Large intestine (tissue), 12 donors: ENCODE measurements around the gene CNGA1. TPM values are rescaled to one million over a fixed set of nuclear protein-coding genes. Genes with fewer than 3 reads are reported as not detected.

Experiments
- DNase-seq, 2 donors: peaks; one replicate each; pipeline versions ENCODE4 v3.0.0 to v3.0.0-alpha.2; 2013
- H3K27ac ChIP-seq: one replicate; pipeline ENCODE4 v1.5.1; 2013; ENCODE audit warnings: low read length
- H3K27me3 ChIP-seq: 2 replicates; pipeline ENCODE4 v1.6.1; 2013; ENCODE audit warnings: low read length; ENCODE audit not compliant: control insufficient read depth, insufficient read depth
- H3K36me3 ChIP-seq: 2 replicates; pipeline ENCODE4 v1.6.1; 2013; ENCODE audit warnings: low read length; ENCODE audit not compliant: control insufficient read depth, insufficient read depth
- H3K4me1 ChIP-seq: one replicate; pipeline ENCODE4 v1.6.1; 2013; ENCODE audit warnings: low read length; ENCODE audit not compliant: control insufficient read depth, insufficient read depth
- H3K4me3 ChIP-seq: one replicate; pipeline ENCODE4 v1.5.1; 2013; ENCODE audit warnings: low read length
- H3K9me3 ChIP-seq: one replicate; pipeline ENCODE4 v1.6.1; 2013; ENCODE audit warnings: mild to moderate bottlenecking, low read depth, low read length, moderate library complexity; ENCODE audit not compliant: control insufficient read depth
- WGBS: methylation state at CpG from one replicate; pipeline ENCODE4 v1.1.5; 2013; ENCODE audit warnings: low lambda C conversion rate; ENCODE audit not compliant: insufficient coverage; 5-methylcytosine and 5-hydroxymethylcytosine counted together
- long read RNA-seq, 11 donors: transcript quantifications; one replicate each; lab custom pipeline, GENCODE V29; 2026
- polyA plus RNA-seq: library from polyadenylated mRNA; unstranded; fragments of 120-200 nt; gene quantifications from one replicate; pipeline ENCODE4 v1.2.1, GENCODE V29; 2013

CNGA1 gene
- polyA plus RNA-seq: 4.7 TPM
- long read RNA-seq, donor 1: 0 reads
- long read RNA-seq, donor 2: 0 reads
- long read RNA-seq, donor 3, partial matches to known transcripts: 0 of 1 reads
- long read RNA-seq, donor 3, other reads (novel, unspliced or antisense): 0 of 1 reads
- long read RNA-seq, donor 4: 0 reads
- long read RNA-seq, donor 5: 0 reads
- long read RNA-seq, donor 6, partial matches to known transcripts: 0 of 6 reads
- long read RNA-seq, donor 6, other reads (novel, unspliced or antisense): 5 of 6 reads
- long read RNA-seq, donor 7: 0 reads
- long read RNA-seq, donor 8, partial matches to known transcripts: 0 of 1 reads
- long read RNA-seq, donor 8, other reads (novel, unspliced or antisense): 0 of 1 reads
- long read RNA-seq, donor 9: 0 reads
- long read RNA-seq, donor 10: 0 reads
- long read RNA-seq, donor 11: 0 reads

GRCh38 chr4:48016141-48017107 lies at the start of gene CNGA1, which contains the start of gene NIPAL1:
Gene CNGA1 (minus strand): TSS chr4:48016681. CDS start chr4:47952689, 63,992 bp downstream.
Gene NIPAL1 (plus strand): TSS chr4:48016772. CDS start chr4:48016840, 68 bp downstream.
- Histone ChIP-seq H3K4me1 (peaks cover 23% of the 10 kb centered on the region), H3K27me3 (peaks cover 3% of the 10 kb centered on the region), H3K9me3 (no peaks in the 10 kb centered on the region), H3K27ac (peak within 1 kb of the TSS; percentile 99), H3K36me3 (no peaks in the 10 kb centered on the region), H3K4me3 (peak within 1 kb of the TSS; percentile 94)
- no CpG with 5 or more reads among the region's 60 CpGs for WGBS
- peak; percentile 95 to 98 for DNase-seq

- DNase-seq: no peak
- Histone ChIP-seq H3K4me1 (no peaks in the 10 kb centered on the region), H3K27me3 (no peaks in the 10 kb centered on the region), H3K36me3 (no peaks in the 10 kb centered on the region), H3K27ac (no peak overlapping the region), H3K9me3 (no peaks in the 10 kb centered on the region), H3K4me3 (no peak overlapping the region)
- WGBS: no CpG with 5 or more reads among the region's 1 CpG
Observed at GRCh38 chr4:48065587-48066052, 49.1 kb upstream of the CNGA1 start.

DNA sequence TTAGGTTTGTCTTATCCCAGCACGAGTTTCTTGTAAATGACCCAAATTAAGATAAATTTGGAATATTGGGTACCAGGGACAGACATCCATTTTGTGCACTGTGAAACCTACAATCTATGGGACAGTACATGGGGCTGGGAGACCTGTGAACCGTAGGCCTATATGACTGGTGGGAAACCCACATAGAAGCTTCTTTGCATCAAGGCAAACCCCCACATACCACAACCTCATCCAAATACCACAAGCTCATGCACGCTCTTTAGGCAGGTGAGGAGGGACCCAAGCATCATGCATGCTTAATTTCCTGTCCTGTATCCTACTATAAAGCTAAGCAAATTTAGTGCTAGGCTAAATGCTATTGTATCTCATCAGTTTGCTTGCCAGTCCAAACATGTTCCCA lies 47.9 kb upstream of the CNGA1 start:
- Histone ChIP-seq H3K4me3 (no peak overlapping the region), H3K36me3 (no peaks in the 10 kb centered on the region)
- no CpG with 5 or more reads among the region's 3 CpGs for WGBS

GRCh38 chr4:48058617-48059530 lies 42.4 kb upstream of the CNGA1 start:
- no peaks in the 10 kb centered on the region for H3K4me1 ChIP-seq
- H3K36me3 ChIP-seq: no peaks in the 10 kb centered on the region
- no CpG with 5 or more reads among the region's 5 CpGs for WGBS
- H3K27me3 ChIP-seq: no peaks in the 10 kb centered on the region
- H3K9me3 ChIP-seq: no peaks in the 10 kb centered on the region
- no peak for DNase-seq
- no peak overlapping the region for H3K27ac ChIP-seq
- H3K4me3 ChIP-seq: no peak overlapping the region

More for the DNA sequence above, 47.9 kb upstream of the CNGA1 start:
- Histone ChIP-seq H3K27ac (no peak overlapping the region), H3K9me3 (no peaks in the 10 kb centered on the region), H3K27me3 (no peaks in the 10 kb centered on the region), H3K4me1 (no peaks in the 10 kb centered on the region)
- DNase-seq: no peak

DNA sequence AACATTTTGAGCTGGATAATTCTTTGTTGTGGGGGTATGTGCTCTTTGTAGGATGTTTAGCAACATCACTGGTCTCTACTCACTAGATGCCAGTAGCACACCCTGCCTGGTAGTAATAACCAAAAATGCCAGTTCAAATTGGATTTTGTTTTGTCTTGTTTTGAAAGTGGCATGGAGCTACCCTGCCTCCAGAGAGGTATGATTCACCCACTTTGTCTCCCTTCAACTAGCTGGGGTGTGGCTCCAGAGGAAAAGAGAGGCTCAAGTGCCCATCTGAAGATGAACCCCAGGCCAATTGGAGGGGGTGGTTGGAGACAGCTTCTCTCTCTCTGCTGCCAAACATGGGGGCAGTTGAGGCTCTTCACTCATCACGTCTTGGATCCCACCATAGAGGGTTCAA lies 34.6 kb upstream of the CNGA1 start:
- no peak for DNase-seq
- H3K27me3 ChIP-seq: no peaks in the 10 kb centered on the region
- no peaks in the 10 kb centered on the region for H3K36me3 ChIP-seq
- no peaks in the 10 kb centered on the region for H3K4me1 ChIP-seq
- WGBS: no CpG with 5 or more reads among the region's 1 CpG
- H3K4me3 ChIP-seq: no peak overlapping the region
- H3K27ac ChIP-seq: no peak overlapping the region
- no peaks in the 10 kb centered on the region for H3K9me3 ChIP-seq

DNA sequence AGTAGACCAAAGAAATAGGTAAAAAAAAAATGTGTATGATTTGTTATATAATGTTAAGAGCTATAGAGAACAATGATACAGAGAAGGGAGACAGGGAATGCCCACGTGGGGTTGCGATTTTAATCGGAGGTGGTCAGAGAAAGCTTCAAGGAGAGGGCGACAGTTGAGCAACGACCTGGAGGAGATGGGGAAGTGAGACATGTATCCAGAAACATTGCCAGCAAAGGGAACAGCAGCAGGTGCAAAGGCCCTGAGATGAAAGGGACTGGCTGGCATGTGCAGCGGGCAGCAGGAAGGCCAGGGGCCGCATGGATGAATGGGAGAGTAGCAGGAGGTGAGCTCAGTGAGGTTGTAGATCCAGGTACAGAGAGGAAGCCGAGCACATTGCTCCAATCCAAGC lies 33.0 kb upstream of the CNGA1 start:
- Histone ChIP-seq H3K4me3 (no peak overlapping the region), H3K36me3 (no peaks in the 10 kb centered on the region), H3K9me3 (no peaks in the 10 kb centered on the region), H3K4me1 (no peaks in the 10 kb centered on the region), H3K27ac (no peak overlapping the region), H3K27me3 (no peaks in the 10 kb centered on the region)
- DNase-seq: no peak
- WGBS: 100% methylated on average over 1 of the region's 8 CpGs

- Histone ChIP-seq H3K4me1 (peaks cover 2% of the 10 kb centered on the region), H3K27me3 (no peaks in the 10 kb centered on the region), H3K36me3 (no peaks in the 10 kb centered on the region), H3K9me3 (no peaks in the 10 kb centered on the region), H3K27ac (no peak overlapping the region), H3K4me3 (no peak overlapping the region)
- DNase-seq: peak in 1 of 2 donors; percentile 29
- WGBS: no CpG with 5 or more reads among the region's 1 CpG
Observed at GRCh38 chr4:48047896-48048295, 31.4 kb upstream of the CNGA1 start.

DNA sequence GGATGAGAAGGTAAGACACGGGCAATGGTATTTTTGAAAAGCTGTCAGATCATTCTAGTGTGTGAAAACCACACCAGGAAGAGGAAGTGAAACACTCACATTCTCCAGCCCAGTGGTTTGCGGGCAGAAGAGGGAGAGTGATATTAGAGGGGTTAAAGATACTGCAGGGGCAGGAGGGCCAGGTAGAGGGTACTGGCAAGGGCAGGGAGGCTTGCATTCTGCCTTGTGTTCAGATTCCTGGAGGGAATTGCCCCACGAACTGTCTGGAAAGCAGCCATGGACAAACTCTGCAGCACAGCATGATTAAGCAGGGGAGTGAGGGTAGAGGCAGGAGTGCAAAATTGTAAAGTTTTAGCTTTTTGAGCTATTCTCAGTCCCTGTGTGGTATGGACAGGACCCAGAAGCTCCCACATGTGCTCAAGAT lies 31.0 kb upstream of the CNGA1 start:
- 100% methylated on average over 1 of the region's 3 CpGs for WGBS
- no peak for DNase-seq
- H3K9me3 ChIP-seq: no peaks in the 10 kb centered on the region
- H3K4me3 ChIP-seq: no peak overlapping the region
- no peaks in the 10 kb centered on the region for H3K36me3 ChIP-seq
- no peak overlapping the region for H3K27ac ChIP-seq
- H3K4me1 ChIP-seq: peaks cover 7% of the 10 kb centered on the region
- no peaks in the 10 kb centered on the region for H3K27me3 ChIP-seq

GRCh38 chr4:48046059-48046458 lies 29.6 kb upstream of the CNGA1 start:
- no peak overlapping the region for H3K4me3 ChIP-seq
- no peak for DNase-seq
- H3K27me3 ChIP-seq: no peaks in the 10 kb centered on the region
- no peaks in the 10 kb centered on the region for H3K36me3 ChIP-seq
- H3K27ac ChIP-seq: no peak overlapping the region
- WGBS: 40% methylated on average over 2 of the region's 3 CpGs
- H3K4me1 ChIP-seq: peaks cover 10% of the 10 kb centered on the region
- H3K9me3 ChIP-seq: no peaks in the 10 kb centered on the region
